Smooth muscle cell of the coronary artery (primary cell): Measurements from ENCODE around the gene MALRD1. TPM values are rescaled to one million over a fixed set of nuclear protein-coding genes. Genes with fewer than 3 reads are reported as not detected.

Source experiments
- total RNA-seq: library from RNA; depleted of rRNA; stranded (reverse); fragments of >200 nt; gene quantifications from 2 replicates; pipeline ENCODE4 v1.2.3, GENCODE V29; 2014; ENCODE audit warnings: low replicate concordance

Gene MALRD1
- 0.12 and 0.15 TPM in 2 replicates for total RNA-seq

GRCh38 chr10:19048489-19048888 is at the start of gene MALRD1:
Gene MALRD1 (plus strand): TSS chr10:19048801. CDS start chr10:19048939, 138 bp downstream.

